ENCODE measurements around the gene RAB42.
"Not testable (repeated sequence)": the region's sequence is repeated elsewhere in the genome, so short reads cannot be mapped to it uniquely, and the experiment has no call there.

RAB42 gene

DNA sequence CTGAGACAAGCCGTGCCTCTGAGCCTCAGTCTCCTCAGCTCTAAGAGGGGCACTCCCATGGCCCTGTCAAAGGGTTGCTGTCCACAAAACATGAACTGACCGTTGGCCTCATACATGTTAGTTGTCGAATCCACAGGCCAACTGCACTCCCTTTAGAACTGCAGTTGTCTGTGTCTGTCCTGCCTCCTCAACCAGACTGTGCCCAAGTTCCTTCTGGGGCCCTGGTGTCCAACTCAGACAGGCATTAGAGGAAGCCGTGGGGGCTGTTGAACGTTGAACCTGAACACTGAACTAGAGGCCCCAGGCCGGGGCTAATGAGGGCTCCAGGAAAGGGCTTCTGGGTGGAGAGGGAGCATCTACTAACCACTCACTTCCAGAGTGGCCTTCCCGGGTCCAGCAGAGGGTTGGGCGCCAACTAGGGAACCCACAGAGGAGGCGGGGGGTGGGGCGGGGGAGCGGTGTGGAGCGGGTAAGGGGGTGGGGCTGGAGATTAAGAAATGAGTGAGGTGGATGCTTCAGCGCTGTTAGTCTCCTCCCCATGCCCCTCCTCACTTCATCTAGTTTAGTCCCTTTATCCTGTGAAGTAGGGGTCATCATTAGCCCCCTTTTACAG, at the start of gene RAB42:
Gene RAB42 (plus strand): TSS at position 558 of the 613 bp plus-strand sequence. CDS start 247 bp downstream, outside the sequence.
- FAIRE-seq: peak; percentile 79

GRCh38 chr1:28545246-28545628, 46.8 kb upstream of the RAB42 start:
- FAIRE-seq (no peak), DNase-seq (ENCODE audit: insufficient read length, low spot score) (no peak)

More for the DNA sequence above, at the start of gene RAB42:
- DNase-seq (ENCODE audit: insufficient read length, low spot score): no peak

DNA sequence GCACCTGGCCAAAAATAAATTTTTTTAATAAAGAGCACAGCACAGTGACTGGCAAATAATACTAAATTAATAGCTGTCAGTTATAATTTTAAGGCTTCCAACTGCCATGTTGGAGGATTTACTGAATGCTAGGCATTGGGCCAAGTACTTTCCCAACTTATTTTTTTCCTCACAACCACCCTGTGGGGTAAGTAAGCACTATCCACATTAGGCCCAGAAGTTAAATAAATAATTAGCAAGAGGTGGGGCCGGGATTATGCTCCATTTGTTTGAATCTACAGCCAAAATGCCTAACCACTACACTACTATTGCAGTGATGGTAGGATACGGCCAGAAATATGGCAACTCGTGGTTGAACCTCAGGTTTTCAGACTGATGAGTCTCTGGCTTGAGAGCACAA, 43.7 kb upstream of the RAB42 start:
- DNase-seq (ENCODE audit: insufficient read length, low spot score) (no peak), FAIRE-seq (no peak)

GRCh38 chr1:28551381-28551780, 40.7 kb upstream of the RAB42 start:
- DNase-seq (ENCODE audit: insufficient read length, low spot score) (no peak), FAIRE-seq (no peak)

- FAIRE-seq (peak; percentile 92), DNase-seq (ENCODE audit: insufficient read length, low spot score) (peak; percentile 86)
Observed at GRCh38 chr1:28552758-28553663, 39.1 kb upstream of the RAB42 start, which contains the start of gene TRNAU1AP. TRNAU1AP (plus strand) TSS chr1:28553085; CDS start chr1:28553111, 26 bp downstream.

- FAIRE-seq: no peak
- DNase-seq (ENCODE audit: insufficient read length, low spot score): no peak
Observed at GRCh38 chr1:28560886-28561285, 31.2 kb upstream of the RAB42 start.

GRCh38 chr1:28564310-28564709, 27.8 kb upstream of the RAB42 start:
- FAIRE-seq: no peak
- no peak for DNase-seq (ENCODE audit: insufficient read length, low spot score)

- no peak for FAIRE-seq
- DNase-seq (ENCODE audit: insufficient read length, low spot score): no peak
Observed at GRCh38 chr1:28565040-28565439, 27.0 kb upstream of the RAB42 start.

GRCh38 chr1:28565726-28566125, 26.3 kb upstream of the RAB42 start:
- FAIRE-seq (no peak), DNase-seq (ENCODE audit: insufficient read length, low spot score) (no peak)

GRCh38 chr1:28566931-28567330, 25.1 kb upstream of the RAB42 start:
- DNase-seq (ENCODE audit: insufficient read length, low spot score): no peak
- FAIRE-seq: no peak

- DNase-seq (ENCODE audit: insufficient read length, low spot score): no peak
- no peak for FAIRE-seq
Observed at GRCh38 chr1:28571911-28572310, 20.2 kb upstream of the RAB42 start.

- DNase-seq (ENCODE audit: insufficient read length, low spot score); FAIRE-seq: not testable (repeated sequence)
Observed at GRCh38 chr1:28572891-28573290, 19.2 kb upstream of the RAB42 start.

GRCh38 chr1:28573564-28573963, 18.5 kb upstream of the RAB42 start:
- FAIRE-seq: no peak

GRCh38 chr1:28577052-28577678, 14.9 kb upstream of the RAB42 start:
- no peak for FAIRE-seq
- DNase-seq (ENCODE audit: insufficient read length, low spot score): no peak

More at GRCh38 chr1:28573564-28573963, 18.5 kb upstream of the RAB42 start:
- no peak for DNase-seq (ENCODE audit: insufficient read length, low spot score)

DNA sequence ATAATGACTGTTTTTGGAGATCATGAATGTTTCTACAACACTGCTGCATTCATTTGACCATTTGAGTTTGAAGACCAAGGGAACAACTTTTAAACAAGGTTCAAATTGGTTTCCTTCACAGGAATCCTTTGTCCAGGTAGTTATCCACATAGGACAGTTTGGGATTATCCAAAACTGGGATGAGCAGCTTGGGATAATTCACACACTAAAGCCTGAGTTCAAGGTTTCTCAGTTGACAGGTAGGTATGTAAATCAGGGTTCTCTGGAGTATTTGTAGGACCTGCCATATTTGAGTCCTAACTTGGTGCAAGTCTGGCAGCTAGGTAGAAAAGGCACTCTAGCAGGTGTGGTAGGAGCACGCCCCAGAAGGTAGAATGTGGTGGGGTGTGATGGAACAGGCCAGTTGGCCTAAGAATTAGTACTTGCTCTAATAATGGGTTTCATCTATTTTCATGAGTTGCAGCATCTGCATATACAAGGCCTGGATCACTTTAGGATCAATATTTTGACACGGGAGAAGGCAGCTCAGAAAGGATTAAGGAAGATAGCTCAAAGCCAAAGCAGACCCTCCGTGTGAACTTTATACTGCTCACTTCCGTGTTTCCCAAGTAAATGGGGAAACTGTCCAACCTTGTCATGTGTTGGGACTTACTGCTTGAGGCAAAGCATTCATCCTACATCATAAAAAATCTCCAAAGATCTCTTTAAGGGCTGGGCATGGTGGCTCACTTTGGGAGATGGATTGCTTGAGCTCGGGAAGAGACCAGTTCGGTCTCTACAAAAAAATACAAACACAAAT, 14.1 kb upstream of the RAB42 start:
- DNase-seq (ENCODE audit: insufficient read length, low spot score) (no peak), FAIRE-seq (no peak)

- DNase-seq (ENCODE audit: insufficient read length, low spot score) (no peak), FAIRE-seq (no peak)
Observed at GRCh38 chr1:28578696-28579218, 13.3 kb upstream of the RAB42 start.

- FAIRE-seq (no peak), DNase-seq (ENCODE audit: insufficient read length, low spot score) (no peak)
Observed at GRCh38 chr1:28579401-28579800, 12.7 kb upstream of the RAB42 start.

GRCh38 chr1:28580722-28581530, 11.1 kb upstream of the RAB42 start:
- no peak for FAIRE-seq
- DNase-seq (ENCODE audit: insufficient read length, low spot score): no peak

DNA sequence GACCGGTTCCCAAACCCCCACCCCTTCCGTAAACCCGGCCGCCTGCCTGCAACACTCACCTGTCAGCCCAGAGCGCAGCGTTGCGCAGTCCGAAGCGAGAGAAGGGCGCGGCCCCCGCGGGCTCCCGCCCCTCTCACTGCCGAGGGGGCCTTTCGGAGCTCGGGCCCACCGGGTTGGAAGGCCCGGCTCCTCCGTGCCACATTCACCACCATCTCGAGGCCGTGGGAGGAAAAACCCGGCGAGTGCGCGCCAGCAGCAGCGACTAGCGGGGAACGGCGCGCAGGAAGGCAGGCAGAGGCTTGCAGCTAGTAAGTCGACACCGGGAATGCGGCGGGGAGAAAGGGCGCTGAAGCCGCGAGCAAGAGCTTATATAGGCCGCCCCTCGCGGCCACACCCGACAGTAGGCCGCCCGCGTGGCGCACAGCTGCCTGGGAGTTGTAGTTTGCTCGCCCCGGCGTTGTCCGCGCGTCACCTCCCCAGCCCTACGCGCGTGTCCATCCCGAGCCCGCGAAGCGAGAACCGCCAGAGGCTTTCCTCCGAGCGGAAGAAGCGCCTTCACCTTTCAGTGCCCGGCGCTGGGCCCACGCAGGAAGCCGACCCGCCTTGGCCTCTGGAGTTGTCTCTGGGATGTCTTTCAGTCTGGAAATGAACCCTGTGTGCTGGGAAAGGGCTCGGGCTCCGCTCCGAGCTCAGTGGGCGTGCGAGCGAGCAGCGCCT, 10.4 kb upstream of the RAB42 start:
- DNase-seq (ENCODE audit: insufficient read length, low spot score) (peak; percentile 76), FAIRE-seq (peak; percentile 76)
